ENCODE data around the gene DHRS9. TPM values are rescaled to one million over a fixed set of nuclear protein-coding genes. Genes with fewer than 3 reads are reported as not detected.

The DHRS9 gene
- total and polyA plus RNA-seq, 7 donors, result 0.04 to 0.79 (median 0.27) TPM; not detected in 2

DNA sequence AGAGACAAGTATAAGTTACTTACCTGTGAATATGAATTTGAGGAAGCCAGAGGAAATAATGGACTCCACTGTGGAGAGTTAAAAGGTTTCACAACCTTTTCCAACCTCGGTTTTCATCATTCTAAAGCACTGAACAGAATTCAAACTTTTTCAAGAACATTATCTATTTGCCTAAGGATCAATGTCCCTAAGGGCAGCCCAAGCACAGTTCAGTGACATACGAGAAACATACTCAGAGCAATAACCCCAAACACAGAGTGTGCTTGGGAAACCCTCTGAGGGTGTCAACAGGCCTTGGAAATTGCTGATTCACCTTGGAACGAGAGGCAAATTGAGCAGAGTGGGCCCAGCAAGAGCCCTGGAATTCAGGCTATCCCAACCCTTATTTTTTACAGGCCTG lies 38.2 kb upstream of the DHRS9 start, which contains the start of gene ABCB11:
Gene ABCB11 (minus strand): TSS at position 123 of the 400 bp plus-strand sequence. CDS start 13,199 bp downstream, outside the sequence.
- H3K4me3 ChIP-seq, result no peak within 1 kb of the TSS
- no peaks in the 10 kb centered on the region for H3K27me3 ChIP-seq (ENCODE audit: insufficient read depth in 3 of 3, low read length in 2 of 3)
- WGBS, 3 donors, result 48 to 63% (median 61%) methylated on average over 3 of the region's 3 CpGs
- no peaks in the 10 kb centered on the region for H3K4me1 ChIP-seq
- ATAC-seq (no peak), DNase-seq (no peak)
- H3K9me3 ChIP-seq, result no peaks in the 10 kb centered on the region
- no peak within 1 kb of the TSS for H3K27ac ChIP-seq
- intact Hi-C loops (cut with DNase I), result no loop called here
- H3K36me3 ChIP-seq (ENCODE audit: insufficient read depth in 1 of 2, low read depth in 1 of 2), result no peaks in the 10 kb centered on the region
- TF ChIP-seq, protein P1, sequence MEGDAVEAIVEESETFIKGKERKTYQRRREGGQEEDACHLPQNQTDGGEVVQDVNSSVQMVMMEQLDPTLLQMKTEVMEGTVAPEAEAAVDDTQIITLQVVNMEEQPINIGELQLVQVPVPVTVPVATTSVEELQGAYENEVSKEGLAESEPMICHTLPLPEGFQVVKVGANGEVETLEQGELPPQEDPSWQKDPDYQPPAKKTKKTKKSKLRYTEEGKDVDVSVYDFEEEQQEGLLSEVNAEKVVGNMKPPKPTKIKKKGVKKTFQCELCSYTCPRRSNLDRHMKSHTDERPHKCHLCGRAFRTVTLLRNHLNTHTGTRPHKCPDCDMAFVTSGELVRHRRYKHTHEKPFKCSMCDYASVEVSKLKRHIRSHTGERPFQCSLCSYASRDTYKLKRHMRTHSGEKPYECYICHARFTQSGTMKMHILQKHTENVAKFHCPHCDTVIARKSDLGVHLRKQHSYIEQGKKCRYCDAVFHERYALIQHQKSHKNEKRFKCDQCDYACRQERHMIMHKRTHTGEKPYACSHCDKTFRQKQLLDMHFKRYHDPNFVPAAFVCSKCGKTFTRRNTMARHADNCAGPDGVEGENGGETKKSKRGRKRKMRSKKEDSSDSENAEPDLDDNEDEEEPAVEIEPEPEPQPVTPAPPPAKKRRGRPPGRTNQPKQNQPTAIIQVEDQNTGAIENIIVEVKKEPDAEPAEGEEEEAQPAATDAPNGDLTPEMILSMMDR (IDR thresholded peaks at IDR 0.05), result no peak

DNA sequence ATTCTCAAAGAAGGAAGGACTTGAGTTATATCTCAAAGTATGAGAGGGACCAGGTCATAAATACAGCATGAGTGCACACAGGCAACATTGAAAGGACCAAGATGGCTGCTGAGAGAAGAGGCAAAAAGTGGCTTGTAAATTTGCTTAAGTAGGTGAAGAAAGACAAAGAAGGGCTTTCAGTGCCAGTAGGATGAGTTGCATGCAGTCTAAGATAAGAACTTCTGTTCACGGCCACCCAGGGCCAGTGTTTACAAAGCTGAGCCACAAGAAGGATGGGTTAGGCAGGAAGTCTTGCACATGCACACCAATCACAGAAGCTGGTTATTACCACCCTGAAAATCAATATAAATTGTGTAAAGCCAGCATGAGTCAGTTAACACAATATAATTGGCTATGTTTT lies 35.1 kb upstream of the DHRS9 start:
- TF ChIP-seq, protein P1 (IDR thresholded peaks at IDR 0.05), result no peak
- Histone ChIP-seq H3K27ac (no peak overlapping the region), H3K9me3 (no peaks in the 10 kb centered on the region), H3K4me3 (no peak overlapping the region), H3K36me3 (ENCODE audit: insufficient read depth in 1 of 2, low read depth in 1 of 2) (no peaks in the 10 kb centered on the region), H3K4me1 (no peaks in the 10 kb centered on the region), H3K27me3 (ENCODE audit: insufficient read depth in 3 of 3, low read length in 2 of 3) (no peaks in the 10 kb centered on the region)
- intact Hi-C loops (cut with DNase I), result no loop called here
- WGBS, 3 donors, result 71 to 90% (median 81%) methylated on average over 1 of the region's 1 CpG
- ATAC-seq (no peak), DNase-seq (no peak)

DNA sequence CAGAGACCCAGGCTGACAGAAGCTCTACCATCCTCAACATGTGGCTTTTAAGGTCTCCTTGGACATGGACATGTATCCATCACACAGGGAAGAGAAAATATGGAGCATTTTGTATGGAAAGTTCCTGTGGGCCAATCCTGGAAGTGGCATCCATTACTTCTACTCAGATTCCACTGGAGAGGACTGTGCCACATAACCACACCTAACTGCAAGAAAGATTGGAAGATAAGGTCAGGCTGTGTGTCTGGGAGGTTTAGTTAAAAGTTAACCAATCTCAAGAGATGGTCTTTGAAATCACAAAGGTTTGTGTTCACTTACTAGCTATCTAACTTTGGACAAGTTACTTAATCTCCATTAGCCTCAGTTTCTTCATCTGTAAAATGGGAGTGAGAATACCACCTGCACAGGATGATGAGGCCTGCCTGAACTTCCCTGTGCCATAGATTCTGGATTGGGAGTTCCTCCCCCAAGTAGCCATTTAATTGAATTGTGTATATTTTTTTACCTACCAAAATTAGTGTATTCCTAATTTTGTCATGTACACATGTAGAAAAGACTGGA lies 34.3 kb upstream of the DHRS9 start:
- Histone ChIP-seq H3K4me3 (no peak overlapping the region), H3K27ac (no peak overlapping the region), H3K9me3 (no peaks in the 10 kb centered on the region), H3K36me3 (ENCODE audit: insufficient read depth in 1 of 2, low read depth in 1 of 2) (no peaks in the 10 kb centered on the region), H3K27me3 (ENCODE audit: insufficient read depth in 3 of 3, low read length in 2 of 3) (no peaks in the 10 kb centered on the region), H3K4me1 (no peaks in the 10 kb centered on the region)
- ATAC-seq, result no peak
- TF ChIP-seq, protein P1 (IDR thresholded peaks at IDR 0.05), result no peak
- no peak for DNase-seq
- intact Hi-C loops (cut with DNase I), result no loop called here

DNA sequence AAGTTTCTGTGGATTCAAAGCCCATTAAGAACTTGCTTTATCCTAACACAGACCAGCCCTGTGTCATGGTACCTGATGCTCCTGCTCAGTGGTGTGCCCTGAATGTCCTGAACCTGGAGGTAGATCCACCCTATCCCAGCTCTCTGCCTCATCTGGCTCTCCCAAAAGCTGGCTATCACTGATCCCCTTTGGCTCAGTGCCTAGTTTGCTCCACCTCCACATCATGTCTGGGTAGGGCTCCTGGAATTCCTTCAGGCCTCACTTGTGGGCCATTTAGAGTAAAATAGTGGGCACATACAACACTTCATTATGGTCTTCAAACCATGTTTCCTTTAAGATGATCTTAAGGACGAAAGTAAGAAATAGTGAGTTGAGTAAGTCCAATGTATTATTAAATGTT lies 33.5 kb upstream of the DHRS9 start:
- no peaks in the 10 kb centered on the region for H3K36me3 ChIP-seq (ENCODE audit: insufficient read depth in 1 of 2, low read depth in 1 of 2)
- TF ChIP-seq, protein P1 (IDR thresholded peaks at IDR 0.05), result no peak
- intact Hi-C loops (cut with DNase I), result no loop called here

More for the DNA sequence above, 33.5 kb upstream of the DHRS9 start:
- Histone ChIP-seq H3K27me3 (ENCODE audit: insufficient read depth in 3 of 3, low read length in 2 of 3) (no peaks in the 10 kb centered on the region), H3K9me3 (no peaks in the 10 kb centered on the region), H3K4me1 (no peaks in the 10 kb centered on the region), H3K4me3 (no peak overlapping the region), H3K27ac (no peak overlapping the region)
- DNase-seq (no peak), ATAC-seq (no peak)
- 79 to 88% (median 85%) methylated on average over 1 of the region's 1 CpG for WGBS, 3 donors
